Measurements from ENCODE around the gene HES2.
"Not testable (repeated sequence)": the region's sequence is repeated elsewhere in the genome, so short reads cannot be mapped to it uniquely, and the experiment has no call there.

- TF ChIP-seq CTCF, EP300, POLR2AphosphoS5 (IDR thresholded peaks at IDR 0.05): not testable (repeated sequence)
Measured at GRCh38 chr1:6445929-6446328, 26.2 kb upstream of the HES2 start.

Data from gastroesophageal sphincter (tissue), 3 donors.